SK-N-SH (cell line): Measurements from ENCODE around the gene MIPOL1. TPM values are rescaled to one million over a fixed set of nuclear protein-coding genes. Genes with fewer than 3 reads are reported as not detected.

Experiments used
- CTCF ChIA-PET: fragments of 300-600, 350-600 bp; formaldehyde crosslinking; extraction: SDS; loops from one replicate; lab custom pipeline; 2021; lab: Yijun Ruan, JAX
- POLR2A ChIA-PET: fragments of 350-600 bp; sonication (Branson Sonifier 250); formaldehyde crosslinking; extraction: SDS; loops from one replicate; lab custom pipeline; 2020; ENCODE audit warnings: antibody characterized with exemption, inconsistent platforms; lab: Yijun Ruan, JAX
- DNase-seq: peaks from one replicate; pipeline ENCODE4 v3.0.0; 2012
- H2AFZ ChIP-seq: fragments of 200-600 bp; sonication (generic); 2 replicates; pipeline ENCODE4 v1.8.1; 2016; ENCODE audit warnings: antibody characterized with exemption, mild to moderate bottlenecking, low read depth
- H3F3A ChIP-seq: fragments of 200-600 bp; sonication (generic); replicated peaks from 2 replicates; pipeline ENCODE3; 2016; ENCODE audit warnings: antibody characterized with exemption, mild to moderate bottlenecking; ENCODE audit not compliant: insufficient read depth
- H3K27ac ChIP-seq, 2 experiments: fragments of 200-500 bp in 1 of 2; fragments of 200-600 bp in 1 of 2; sonication (Bioruptor generic) in 1 of 2; sonication (generic), shearing (Covaris generic) in 1 of 2; 2 replicates each; pipeline versions ENCODE4 v1.5.1 to v1.6.1; 2014 to 2016; ENCODE audit warnings: low read depth in 2 of 2, inconsistent platforms in 1 of 2, low read length in 1 of 2, mild to moderate bottlenecking in 1 of 2, mixed read lengths in 1 of 2
- H3K27me3 ChIP-seq: fragments of 200-600 bp; sonication (generic), shearing (Covaris generic); 2 replicates; pipeline ENCODE4 v1.6.1; 2016; ENCODE audit warnings: mixed run types; ENCODE audit not compliant: insufficient read depth
- H3K36me3 ChIP-seq, 2 experiments: fragments of 200-500 bp in 1 of 2; fragments of 200-600 bp in 1 of 2; sonication (Bioruptor generic) in 1 of 2; sonication (generic) in 1 of 2; replicated peaks in 1 of 2; 2 replicates each; pipeline versions ENCODE3 to v1.5.1; 2014 to 2016; ENCODE audit warnings: low read length in 1 of 2, mild to moderate bottlenecking in 1 of 2; ENCODE audit not compliant: insufficient read depth in 2 of 2, control insufficient read depth in 1 of 2
- H3K4me1 ChIP-seq, 2 experiments: fragments of 200-500 bp in 1 of 2; fragments of 200-600 bp in 1 of 2; sonication (Bioruptor generic) in 1 of 2; sonication (generic), shearing (Covaris generic) in 1 of 2; 2 replicates each; pipeline versions ENCODE4 v1.5.1 to v1.6.1; 2014 to 2016; ENCODE audit warnings: low read depth in 1 of 2, low read length in 1 of 2, mixed run types in 1 of 2; ENCODE audit not compliant: insufficient read depth in 2 of 2, control insufficient read depth in 1 of 2
- H3K4me2 ChIP-seq: fragments of 200-600 bp; sonication (generic), shearing (Covaris generic); 2 replicates; pipeline ENCODE4 v1.6.1; 2017; ENCODE audit warnings: mixed run types
- H3K4me3 ChIP-seq, 2 experiments: fragments of 200-500 bp in 1 of 2; fragments of 200-600 bp in 1 of 2; sonication (Bioruptor generic) in 1 of 2; sonication (generic), shearing (Covaris generic) in 1 of 2; 2 replicates each; pipeline versions ENCODE4 v1.5.1 to v1.8.1; 2014 to 2016; ENCODE audit warnings: low read depth in 2 of 2, inconsistent platforms in 1 of 2, low read length in 1 of 2, mild to moderate bottlenecking in 1 of 2, mixed read lengths in 1 of 2, moderate library complexity in 1 of 2
- H3K79me2 ChIP-seq: fragments of 200-600 bp; sonication (generic); 2 replicates; pipeline ENCODE4 v1.8.1; 2017; ENCODE audit warnings: mild to moderate bottlenecking; ENCODE audit not compliant: insufficient read depth
- H3K9ac ChIP-seq: fragments of 200-600 bp; sonication (generic); 2 replicates; pipeline ENCODE4 v1.6.1; 2017; ENCODE audit warnings: mixed run types
- H3K9me2 ChIP-seq: fragments of 200-600 bp; sonication (generic); 2 replicates; pipeline ENCODE4 v1.6.1; 2017; ENCODE audit warnings: mixed run types
- H3K9me3 ChIP-seq: fragments of 200-600 bp; sonication (generic); 2 replicates; pipeline ENCODE4 v1.6.1; 2017; ENCODE audit warnings: mixed run types, mild to moderate bottlenecking, moderate library complexity
- H4K20me1 ChIP-seq: fragments of 200-600 bp; sonication (generic); 2 replicates; pipeline ENCODE4 v1.6.1; 2017; ENCODE audit warnings: mild to moderate bottlenecking, mixed run types; ENCODE audit not compliant: insufficient read depth
- CHD2 ChIP-seq: fragments of 150-350 bp; IDR thresholded peaks from 2 replicates; pipeline ENCODE4 v1.6.1; 2018; ENCODE audit warnings: low read length; ENCODE audit not compliant: partially characterized antibody
- CTCF ChIP-seq: fragments of 200-600 bp; sonication (generic); IDR thresholded peaks from 2 replicates; pipeline ENCODE4 v1.6.1; 2017; ENCODE audit warnings: antibody characterized with exemption, mild to moderate bottlenecking, moderate library complexity
- ELF1 ChIP-seq: IDR thresholded peaks from 2 replicates; pipeline ENCODE4 v1.4.0; 2012
- EZH2phosphoT487 ChIP-seq: fragments of 200-600 bp; sonication (generic); IDR thresholded peaks from 2 replicates; pipeline ENCODE4 v1.6.1; 2017; ENCODE audit warnings: low read depth, mixed run types, mild to moderate bottlenecking, antibody characterized with exemption, moderate library complexity, borderline replicate concordance
- FOSL2 ChIP-seq: IDR thresholded peaks from 2 replicates; pipeline ENCODE4 v1.4.0; 2012; ENCODE audit warnings: low read depth, mild to moderate bottlenecking, moderate library complexity, borderline replicate concordance
- FOXJ3 ChIP-seq: sonication (generic); formaldehyde crosslinking; IDR thresholded peaks from 2 replicates; pipeline ENCODE4 v1.5.1; 2020; ENCODE audit warnings: mild to moderate bottlenecking, missing genetic modification reagents
- FOXM1 ChIP-seq: IDR thresholded peaks from 2 replicates; pipeline ENCODE4 v1.4.0; 2012; ENCODE audit warnings: low read depth, mild to moderate bottlenecking
- GABPA ChIP-seq: IDR thresholded peaks from 2 replicates; pipeline ENCODE4 v1.4.0; 2012; ENCODE audit warnings: low read depth, mild to moderate bottlenecking
- MEF2A ChIP-seq: IDR thresholded peaks from 2 replicates; pipeline ENCODE4 v1.4.0; 2012; ENCODE audit warnings: low read depth, borderline replicate concordance
- MXI1 ChIP-seq: IDR thresholded peaks from 2 replicates; pipeline ENCODE4 v1.6.1; 2012; ENCODE audit warnings: mild to moderate bottlenecking, low read depth, low read length, improper control_type of control experiment
- PBX3 ChIP-seq: IDR thresholded peaks from 2 replicates; pipeline ENCODE4; 2012
- RCOR1 ChIP-seq: fragments of 150-350 bp; IDR thresholded peaks from 2 replicates; pipeline ENCODE4 v1.6.1; 2017; ENCODE audit warnings: antibody characterized with exemption, low read length
- REST ChIP-seq: IDR thresholded peaks from 2 replicates; pipeline ENCODE4 v1.6.1; 2012; ENCODE audit warnings: mild to moderate bottlenecking, low read depth, low read length, moderate library complexity
- SMC3 ChIP-seq: IDR thresholded peaks from 2 replicates; pipeline ENCODE4 v1.6.1; 2012; ENCODE audit warnings: low read depth, low read length, improper control_type of control experiment
- TEAD4 ChIP-seq: IDR thresholded peaks from 2 replicates; pipeline ENCODE4 v1.4.0; 2012; ENCODE audit warnings: mild to moderate bottlenecking, borderline replicate concordance; ENCODE audit not compliant: insufficient read depth
- USF2 ChIP-seq: fragments of 150-350 bp; IDR thresholded peaks from 2 replicates; pipeline ENCODE4 v1.6.1; 2017; ENCODE audit warnings: antibody characterized with exemption, low read length, low read depth, borderline replicate concordance
- ZBTB33 ChIP-seq: IDR thresholded peaks from 2 replicates; pipeline ENCODE4 v1.4.0; 2012; ENCODE audit warnings: low read depth, borderline replicate concordance
- WGBS: methylation state at CpG from one replicate; pipeline ENCODE4 v1.1.6; 2017; ENCODE audit warnings: low lambda C conversion rate; 5-methylcytosine and 5-hydroxymethylcytosine counted together
- polyA plus RNA-seq, 3 experiments: library from polyadenylated mRNA; depleted of rRNA; stranded (reverse); fragments of >200 nt; gene quantifications; 2 replicates each; pipeline ENCODE4 v1.2.3, GENCODE V29; 2012

The MIPOL1 gene
- polyA plus RNA-seq, 1 of the 3 experiments (the other 2 are of a cell fraction) = 0.23 TPM

- H3K79me2 ChIP-seq = no peaks in the 10 kb centered on the region
- no peaks in the 10 kb centered on the region; the same call in 1 of the 2 replicates for H3K27me3 ChIP-seq
- H3K9me3 ChIP-seq = no peaks in the 10 kb centered on the region
- H3K4me2 ChIP-seq = no peak overlapping the region
- DNase-seq = no peak
- H3K36me3 ChIP-seq = no peaks in the 10 kb centered on the region
- H4K20me1 ChIP-seq = no peaks in the 10 kb centered on the region
- H3K4me1 ChIP-seq = no peaks in the 10 kb centered on the region
- no peak overlapping the region for H3K9ac ChIP-seq
- H3K27ac ChIP-seq = no peak overlapping the region
- no peaks in the 10 kb centered on the region for H3K9me2 ChIP-seq
- no peak overlapping the region for H3K4me3 ChIP-seq
- ChIA-PET CTCF (interaction anchor here (1.6 kb wide), 1 partner anchor 20 kb away, joined by 3 read pairs; no protein-coding TSS in a partner anchor), POLR2A (no interaction called here)
- 3% methylated on average over 8 of the region's 8 CpGs for WGBS
- no peak overlapping the region for H2AFZ ChIP-seq
- H3F3A ChIP-seq = no peaks in the 10 kb centered on the region
- TF ChIP-seq CTCF = no peak
- no peak for TF ChIP-seq FOSL2
- no peak for TF ChIP-seq TEAD4
- TF ChIP-seq GABPA = no peak
- TF ChIP-seq PBX3 = no peak
- TF ChIP-seq MEF2A = no peak
- no peak for TF ChIP-seq ELF1
- TF ChIP-seq RCOR1 = no peak
- no peak for TF ChIP-seq SMC3
- no peak for TF ChIP-seq FOXM1
- TF ChIP-seq ZBTB33 = no peak
- no peak for TF ChIP-seq MXI1
- TF ChIP-seq USF2 = no peak
- no peak for TF ChIP-seq FOXJ3 (CRISPR knock-in tag)
- no peak for TF ChIP-seq CHD2
- TF ChIP-seq REST = no peak
- no peak for TF ChIP-seq EZH2phosphoT487
Observed at GRCh38 chr14:37170237-37170636, 27.5 kb upstream of the MIPOL1 start.
